Breast epithelium (tissue), 3 donors: ENCODE data around the gene MESP1.

ENCODE experiments used
- CTCF ChIP-seq, 3 donors: fragments of 450-650 bp; IDR thresholded peaks; one replicate each; pipeline ENCODE4 v1.5.1; 2016 to 2017; ENCODE audit warnings: antibody characterized with exemption in 3 of 3, mild to moderate bottlenecking in 3 of 3, moderate library complexity in 3 of 3
- POLR2AphosphoS5 ChIP-seq, 3 donors: sonication (generic); formaldehyde crosslinking; IDR thresholded peaks; one replicate each; pipeline ENCODE4 v1.6.1; 2017; ENCODE audit warnings: antibody characterized with exemption in 3 of 3

DNA sequence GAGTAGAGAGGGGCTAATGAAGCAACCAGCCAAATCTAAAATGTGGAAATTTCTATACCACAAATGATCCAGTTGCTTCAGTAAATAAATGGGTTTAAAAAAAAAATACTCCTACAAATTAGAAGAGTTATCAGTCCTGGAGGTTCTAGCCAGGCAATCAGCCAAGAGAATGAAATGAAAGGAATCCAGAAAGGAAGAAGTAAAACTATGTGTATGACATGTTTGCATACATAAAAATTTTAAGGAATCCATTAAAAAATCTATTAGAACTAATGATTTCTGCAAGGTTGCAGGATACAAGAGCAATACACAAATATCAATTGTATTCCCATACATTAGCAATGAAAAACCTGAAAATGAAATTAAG lies 34.7 kb upstream of the MESP1 start:
- TF ChIP-seq CTCF (IDR thresholded peaks at IDR 0.05) (no peak), POLR2AphosphoS5 (IDR thresholded peaks at IDR 0.05) (no peak)
